HG03064 (cell line): ENCODE results near the gene GNE.
"Not testable (repeated sequence)": the region's sequence is repeated elsewhere in the genome, so short reads cannot be mapped to it uniquely, and the experiment has no call there.

Experiments
- ATAC-seq: cut with Tn5 transposase; IDR thresholded peaks from one replicate; pipeline ENCODE4 v1.9.1; 2021; ENCODE audit warnings: low read depth; ENCODE audit not compliant: unreplicated experiment

The GNE gene

GRCh38 chr9:36211510-36211909 lies 46.7 kb downstream of the GNE start:
- no peak for ATAC-seq

- no peak for ATAC-seq
Observed at GRCh38 chr9:36210722-36211121, 47.5 kb downstream of the GNE start.

GRCh38 chr9:36208521-36209253 lies 49.6 kb downstream of the GNE start:
- no peak for ATAC-seq

GRCh38 chr9:36207546-36208012 lies 50.7 kb downstream of the GNE start:
- no peak for ATAC-seq

GRCh38 chr9:36207016-36207415 lies 51.2 kb downstream of the GNE start:
- ATAC-seq, result no peak

GRCh38 chr9:36204906-36205547 lies 53.2 kb downstream of the GNE start:
- no peak for ATAC-seq

GRCh38 chr9:36194326-36195000 lies 63.8 kb downstream of the GNE start:
- ATAC-seq, result no peak

- ATAC-seq, result no peak
Observed at GRCh38 chr9:36193023-36193422, 65.2 kb downstream of the GNE start.

- no peak for ATAC-seq
Observed at GRCh38 chr9:36192196-36192595, 66.1 kb downstream of the GNE start.

- no peak for ATAC-seq
Observed at GRCh38 chr9:36191686-36192085, 66.6 kb downstream of the GNE start.

- ATAC-seq, result peak; percentile 17
Observed at GRCh38 chr9:36191290-36191645, 67.0 kb downstream of the GNE start.

- ATAC-seq, result peak; percentile 98
Observed at GRCh38 chr9:36190388-36191289, 67.6 kb downstream of the GNE start, which contains the start of gene CLTA. TSS of gene CLTA (plus strand) at chr9:36190921. CDS start at chr9:36191057, 136 bp downstream.

GRCh38 chr9:36189976-36190375 lies 68.3 kb downstream of the GNE start:
- no peak for ATAC-seq

GRCh38 chr9:36188212-36188611 lies 70.0 kb downstream of the GNE start:
- no peak for ATAC-seq

- ATAC-seq, result no peak
Observed at GRCh38 chr9:36187414-36187813, 70.8 kb downstream of the GNE start.

- ATAC-seq, result not testable (repeated sequence)
Observed at GRCh38 chr9:36180243-36180642, 78.0 kb downstream of the GNE start.

GRCh38 chr9:36177571-36177970 lies 80.7 kb downstream of the GNE start:
- ATAC-seq, result no peak

- not testable (repeated sequence) for ATAC-seq
Observed at GRCh38 chr9:36176496-36176895, 81.8 kb downstream of the GNE start.

- ATAC-seq, result not testable (repeated sequence)
Observed at GRCh38 chr9:36175209-36175608, 83.0 kb downstream of the GNE start.

- no peak for ATAC-seq
Observed at GRCh38 chr9:36174731-36175130, 83.5 kb downstream of the GNE start.

- no peak for ATAC-seq
Observed at GRCh38 chr9:36174271-36174670, 84.0 kb downstream of the GNE start.
